Sigmoid colon (tissue), 7 donors: ENCODE results near the gene TAGAP. TPM values are rescaled to one million over a fixed set of nuclear protein-coding genes. Genes with fewer than 3 reads are reported as not detected.

Experiments
- DNase-seq: peaks from one replicate; pipeline ENCODE4 v3.0.0-alpha.2; 2019
- H3K27ac ChIP-seq, 4 donors: fragments of 200-600 bp; sonication (generic); one replicate each; pipeline ENCODE4 v1.5.1; 2016 to 2019; ENCODE audit warnings: mild to moderate bottlenecking in 1 of 4
- H3K27me3 ChIP-seq, 3 donors: fragments of 200-600 bp; sonication (generic); one replicate each; pipeline ENCODE4 v1.5.1; 2019; ENCODE audit warnings: mild to moderate bottlenecking in 1 of 3
- H3K36me3 ChIP-seq, 4 donors: fragments of 200-600 bp; sonication (generic); one replicate each; pipeline ENCODE4 v1.5.1; 2016 to 2019
- H3K4me1 ChIP-seq, 4 donors: fragments of 200-600 bp; sonication (generic); one replicate each; pipeline ENCODE4 v1.5.1; 2017 to 2019
- H3K4me3 ChIP-seq, 4 donors: fragments of 200-600 bp; sonication (generic); one replicate each; pipeline ENCODE4 v1.5.1; 2017 to 2019; ENCODE audit warnings: mild to moderate bottlenecking in 2 of 4, moderate library complexity in 1 of 4
- H3K9me3 ChIP-seq, 4 donors: fragments of 200-600 bp in 3 of 4; sonication (generic) in 3 of 4; one replicate each; pipeline versions ENCODE4 v1.5.1 to v1.6.1; 2013 to 2019
- CTCF ChIP-seq, 4 experiments: fragments of 450-650 bp in 3 of 4; fragments of 200-600 bp in 1 of 4; IDR thresholded peaks; one replicate each; pipeline ENCODE4 v1.5.1; 2016 to 2019; ENCODE audit warnings: antibody characterized with exemption in 4 of 4, mild to moderate bottlenecking in 3 of 4, moderate library complexity in 2 of 4
- EP300 ChIP-seq, 4 donors: sonication (generic); formaldehyde crosslinking; IDR thresholded peaks; one replicate each; pipeline ENCODE4 v1.6.1; 2017; ENCODE audit warnings: antibody characterized with exemption in 4 of 4
- POLR2A ChIP-seq, 2 donors: fragments of 450-650 bp; IDR thresholded peaks; one replicate each; pipeline ENCODE4 v1.6.1; 2016; ENCODE audit warnings: antibody characterized with exemption in 2 of 2, mild to moderate bottlenecking in 2 of 2, moderate library complexity in 2 of 2
- POLR2AphosphoS5 ChIP-seq, 4 donors: sonication (generic); formaldehyde crosslinking; IDR thresholded peaks; one replicate each; pipeline ENCODE4 v1.6.1; 2017; ENCODE audit warnings: antibody characterized with exemption in 4 of 4
- WGBS, 2 donors: extraction: QIAGEN DNeasy Blood & Tissue Kit; methylation state at CpG; one replicate each; pipeline ENCODE4 v1.1.7; 2013; 5-methylcytosine and 5-hydroxymethylcytosine counted together
- intact Hi-C: fragments of 100-400 bp; cut with DNase I; formaldehyde crosslinking; loops from one replicate; pipeline ENCODE4 v1.15.1; 2023
- polyA plus RNA-seq, 3 donors: library from polyadenylated mRNA; stranded (reverse); fragments of 200-250 nt; gene quantifications; one replicate each; pipeline ENCODE4 v1.2.3, GENCODE V29; 2013
- total RNA-seq, 4 donors: library from RNA; depleted of rRNA; stranded (reverse); fragments of >200 nt; gene quantifications; one replicate each; pipeline ENCODE4 v1.1.0, GENCODE V29; 2016
- donor health status: healthy with polysubstance abuse.
- donor health status: Bipolar disorder and iron deficiency.
- donor health status: healthy.

The TAGAP gene
- total and polyA plus RNA-seq, 7 donors = 1.2 to 13.6 (median 1.6) TPM

GRCh38 chr6:159065759-159066329, 21.1 kb upstream of the TAGAP start:
- H3K27ac ChIP-seq = peak overlapping the region in 3 of 4 donors; percentile 5 to 30 (median 21)
- H3K9me3 ChIP-seq = peaks cover 0 to 2% (median 0%) of the 10 kb centered on the region in 4 donors
- no peak for TF ChIP-seq POLR2A (IDR thresholded peaks at IDR 0.05)
- peak in 1 of 4 donors; percentile 11 for TF ChIP-seq EP300 (IDR thresholded peaks at IDR 0.05)
- TF ChIP-seq POLR2AphosphoS5 (IDR thresholded peaks at IDR 0.05) = peak in 1 of 4 donors; percentile 27
- peaks cover 0 to 18% (median 5%) of the 10 kb centered on the region in 4 donors for H3K4me1 ChIP-seq
- no peak overlapping the region for H3K4me3 ChIP-seq
- no peaks in the 10 kb centered on the region for H3K36me3 ChIP-seq
- 82 to 87% methylated on average over 3 of the region's 3 CpGs for WGBS, 2 donors
- H3K27me3 ChIP-seq = no peaks in the 10 kb centered on the region
- intact Hi-C loops = no loop called here
- no peak for DNase-seq

GRCh38 chr6:159065091-159065490, 20.3 kb upstream of the TAGAP start:
- peaks cover 0 to 18% (median 5%) of the 10 kb centered on the region in 4 donors for H3K4me1 ChIP-seq
- peaks cover 0 to 2% (median 0%) of the 10 kb centered on the region in 4 donors for H3K9me3 ChIP-seq
- H3K27me3 ChIP-seq = no peaks in the 10 kb centered on the region
- intact Hi-C loops = no loop called here
- no peak for DNase-seq
- H3K4me3 ChIP-seq = no peak overlapping the region
- 87 to 89% methylated on average over 6 of the region's 6 CpGs for WGBS, 2 donors
- no peak for TF ChIP-seq EP300 (IDR thresholded peaks at IDR 0.05)
- no peak for TF ChIP-seq POLR2AphosphoS5 (IDR thresholded peaks at IDR 0.05)
- no peak for TF ChIP-seq POLR2A (IDR thresholded peaks at IDR 0.05)
- TF ChIP-seq CTCF (IDR thresholded peaks at IDR 0.05) = no peak
- no peaks in the 10 kb centered on the region for H3K36me3 ChIP-seq
- H3K27ac ChIP-seq = peak overlapping the region in 2 of 4 donors; percentile 5 to 21

- no peaks in the 10 kb centered on the region for H3K27me3 ChIP-seq
- H3K4me1 ChIP-seq = peaks cover 0 to 18% (median 5%) of the 10 kb centered on the region in 4 donors
- no peak overlapping the region for H3K27ac ChIP-seq
- intact Hi-C loops = no loop called here
- H3K9me3 ChIP-seq = peaks cover 0 to 2% (median 0%) of the 10 kb centered on the region in 4 donors
- DNase-seq = no peak
- TF ChIP-seq POLR2AphosphoS5 (IDR thresholded peaks at IDR 0.05) = no peak
- no peak for TF ChIP-seq EP300 (IDR thresholded peaks at IDR 0.05)
- no peak for TF ChIP-seq CTCF (IDR thresholded peaks at IDR 0.05)
- TF ChIP-seq POLR2A (IDR thresholded peaks at IDR 0.05) = no peak
- WGBS, 2 donors = 67 to 73% methylated on average over 8 of the region's 8 CpGs
- H3K36me3 ChIP-seq = no peaks in the 10 kb centered on the region
- H3K4me3 ChIP-seq = no peak overlapping the region
Observed at GRCh38 chr6:159064477-159064876, 19.7 kb upstream of the TAGAP start.

- no peaks in the 10 kb centered on the region for H3K27me3 ChIP-seq
- H3K4me3 ChIP-seq = no peak overlapping the region
- peaks cover 0 to 18% (median 5%) of the 10 kb centered on the region in 4 donors for H3K4me1 ChIP-seq
- no peak overlapping the region for H3K27ac ChIP-seq
- intact Hi-C loops = no loop called here
- 75 to 76% methylated on average over 6 of the region's 6 CpGs for WGBS, 2 donors
- peaks cover 0 to 2% (median 0%) of the 10 kb centered on the region in 4 donors for H3K9me3 ChIP-seq
- DNase-seq = no peak
- no peak for TF ChIP-seq POLR2A (IDR thresholded peaks at IDR 0.05)
- TF ChIP-seq EP300 (IDR thresholded peaks at IDR 0.05) = no peak
- no peak for TF ChIP-seq POLR2AphosphoS5 (IDR thresholded peaks at IDR 0.05)
- no peak for TF ChIP-seq CTCF (IDR thresholded peaks at IDR 0.05)
- no peaks in the 10 kb centered on the region for H3K36me3 ChIP-seq
Observed at GRCh38 chr6:159063549-159063948, 18.8 kb upstream of the TAGAP start.

- Histone ChIP-seq H3K9me3 (peaks cover 0 to 2% (median 0%) of the 10 kb centered on the region in 4 donors), H3K27ac (peak overlapping the region in 1 of 4 donors; percentile 2), H3K4me3 (no peak overlapping the region), H3K4me1 (peaks cover 0 to 18% (median 5%) of the 10 kb centered on the region in 4 donors), H3K27me3 (no peaks in the 10 kb centered on the region), H3K36me3 (no peaks in the 10 kb centered on the region)
- TF ChIP-seq POLR2AphosphoS5 (IDR thresholded peaks at IDR 0.05) (no peak), CTCF (IDR thresholded peaks at IDR 0.05) (no peak), POLR2A (IDR thresholded peaks at IDR 0.05) (no peak), EP300 (IDR thresholded peaks at IDR 0.05) (no peak)
- intact Hi-C loops = no loop called here
- WGBS, 2 donors = 63 to 79% methylated on average over 2 of the region's 2 CpGs
- DNase-seq = no peak
Observed at GRCh38 chr6:159062976-159063375, 18.2 kb upstream of the TAGAP start.
